ENCODE results near the gene GALNT16. TPM values are rescaled to one million over a fixed set of nuclear protein-coding genes. Genes with fewer than 3 reads are reported as not detected.

Gene GALNT16
- total and polyA plus RNA-seq, 2 donors (not counting 1 experiment from before 2014, with no cell fraction given): 9.6 to 27.7 TPM

- DNase-seq (ENCODE audit: low read depth in 2 of 2): peak; percentile 85 to 95
- Histone ChIP-seq H3K4me2 (ENCODE audit: extremely low read depth, insufficient read depth, low read length) (peak overlapping the region; percentile 80), H4K20me1 (ENCODE audit: control insufficient read depth, extremely low read depth, insufficient read depth, low read length) (no peaks in the 10 kb centered on the region), H3K9ac (ENCODE audit: insufficient read depth, low read length) (no peak overlapping the region), H2AFZ (ENCODE audit: low read length) (no peak overlapping the region), H3K36me3 (ENCODE audit: control insufficient read depth, insufficient read depth, low read length) (no peaks in the 10 kb centered on the region), H3K4me1 (ENCODE audit: control insufficient read depth, extremely low read depth, insufficient read depth, low read length) (peaks cover 11% of the 10 kb centered on the region), H3K27me3 (ENCODE audit: control insufficient read depth, insufficient read depth, low read length) (peaks cover 2% of the 10 kb centered on the region), H3K79me2 (ENCODE audit: control insufficient read depth, insufficient read depth, low read length) (no peaks in the 10 kb centered on the region), H3K4me3 (replicated peaks in 1 of 4; ENCODE audit: control extremely low read depth in 1 of 4, insufficient read depth in 1 of 4, low read depth in 3 of 4, low read length in 4 of 4) (no peak overlapping the region), H3K27ac (ENCODE audit: insufficient read depth, low read length) (peak overlapping the region; percentile 26), H3K9me3 (ENCODE audit: control insufficient read depth, insufficient read depth, low read depth, low read length) (no peaks in the 10 kb centered on the region)
- peak; percentile 17 to 32 for TF ChIP-seq CTCF (conservative IDR thresholded peaks at IDR 0.05 in 1 of 2, IDR thresholded peaks at IDR 0.05 in 1 of 2; ENCODE audit: low read depth in 1 of 2, low read length in 2 of 2)
- TF ChIP-seq EZH2 (IDR thresholded peaks at IDR 0.05; ENCODE audit: low read length, missing control alignments): no peak
These were observed 12.1 kb upstream of the GALNT16 start for GRCh38 chr14:69247676-69248440.

DNA sequence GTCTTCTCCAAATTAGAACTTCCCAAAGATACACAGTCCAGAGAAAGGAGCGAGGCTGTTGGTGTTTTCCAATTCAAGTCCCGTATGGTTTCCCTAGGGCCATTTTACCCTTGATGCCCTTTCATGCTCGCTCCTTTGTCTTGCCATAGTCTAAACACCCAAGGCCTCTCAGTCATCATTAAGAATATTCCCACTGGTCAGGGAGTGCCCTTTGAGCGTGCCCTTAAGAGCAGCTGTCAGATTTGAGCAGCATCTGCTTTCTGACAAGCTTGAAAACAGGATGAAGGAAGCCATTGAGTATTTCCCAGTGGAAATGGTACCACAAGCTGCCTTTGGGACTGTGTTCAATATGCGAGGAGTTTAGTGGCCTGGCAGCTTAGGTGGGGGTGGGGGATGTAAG, 10.4 kb upstream of the GALNT16 start:
- no peaks in the 10 kb centered on the region for H3K36me3 ChIP-seq (ENCODE audit: control insufficient read depth, insufficient read depth, low read length)
- no peak overlapping the region for H3K27ac ChIP-seq (ENCODE audit: insufficient read depth, low read length)
- no peak overlapping the region for H3K9ac ChIP-seq (ENCODE audit: insufficient read depth, low read length)
- DNase-seq (ENCODE audit: low read depth in 2 of 2): no peak
- no peaks in the 10 kb centered on the region for H3K9me3 ChIP-seq (ENCODE audit: control insufficient read depth, insufficient read depth, low read depth, low read length)
- H3K79me2 ChIP-seq (ENCODE audit: control insufficient read depth, insufficient read depth, low read length): no peaks in the 10 kb centered on the region
- no peak overlapping the region for H3K4me2 ChIP-seq (ENCODE audit: extremely low read depth, insufficient read depth, low read length)
- no peaks in the 10 kb centered on the region for H4K20me1 ChIP-seq (ENCODE audit: control insufficient read depth, extremely low read depth, insufficient read depth, low read length)
- no peak overlapping the region for H3K4me3 ChIP-seq (replicated peaks in 1 of 4; ENCODE audit: control extremely low read depth in 1 of 4, insufficient read depth in 1 of 4, low read depth in 3 of 4, low read length in 4 of 4)
- peaks cover 11% of the 10 kb centered on the region for H3K4me1 ChIP-seq (ENCODE audit: control insufficient read depth, extremely low read depth, insufficient read depth, low read length)
- no peak for TF ChIP-seq CTCF (conservative IDR thresholded peaks at IDR 0.05 in 1 of 2, IDR thresholded peaks at IDR 0.05 in 1 of 2; ENCODE audit: low read depth in 1 of 2, low read length in 2 of 2)
- TF ChIP-seq EZH2 (IDR thresholded peaks at IDR 0.05; ENCODE audit: low read length, missing control alignments): no peak
- no peak overlapping the region for H2AFZ ChIP-seq (ENCODE audit: low read length)
- peaks cover 2% of the 10 kb centered on the region for H3K27me3 ChIP-seq (ENCODE audit: control insufficient read depth, insufficient read depth, low read length)

GRCh38 chr14:69252851-69253250, 7.1 kb upstream of the GALNT16 start:
- H3K27me3 ChIP-seq (ENCODE audit: control insufficient read depth, insufficient read depth, low read length): peaks cover 8% of the 10 kb centered on the region
- no peaks in the 10 kb centered on the region for H3K79me2 ChIP-seq (ENCODE audit: control insufficient read depth, insufficient read depth, low read length)
- no peak overlapping the region for H3K9ac ChIP-seq (ENCODE audit: insufficient read depth, low read length)
- no peak overlapping the region for H2AFZ ChIP-seq (ENCODE audit: low read length)
- no peaks in the 10 kb centered on the region for H4K20me1 ChIP-seq (ENCODE audit: control insufficient read depth, extremely low read depth, insufficient read depth, low read length)
- no peak for DNase-seq (ENCODE audit: low read depth in 2 of 2)
- no peaks in the 10 kb centered on the region for H3K9me3 ChIP-seq (ENCODE audit: control insufficient read depth, insufficient read depth, low read depth, low read length)
- TF ChIP-seq CTCF (conservative IDR thresholded peaks at IDR 0.05 in 1 of 2, IDR thresholded peaks at IDR 0.05 in 1 of 2; ENCODE audit: low read depth in 1 of 2, low read length in 2 of 2) (no peak), EZH2 (IDR thresholded peaks at IDR 0.05; ENCODE audit: low read length, missing control alignments) (no peak)
- no peaks in the 10 kb centered on the region for H3K36me3 ChIP-seq (ENCODE audit: control insufficient read depth, insufficient read depth, low read length)
- H3K4me3 ChIP-seq (replicated peaks in 1 of 4; ENCODE audit: control extremely low read depth in 1 of 4, insufficient read depth in 1 of 4, low read depth in 3 of 4, low read length in 4 of 4): no peak overlapping the region
- no peak overlapping the region for H3K27ac ChIP-seq (ENCODE audit: insufficient read depth, low read length)
- peaks cover 5% of the 10 kb centered on the region for H3K4me1 ChIP-seq (ENCODE audit: control insufficient read depth, extremely low read depth, insufficient read depth, low read length)
- H3K4me2 ChIP-seq (ENCODE audit: extremely low read depth, insufficient read depth, low read length): no peak overlapping the region
